GM21447 (cell line): ENCODE data around the gene CMTM1.

Experiments used
- ATAC-seq: cut with Tn5 transposase; IDR thresholded peaks from one replicate; pipeline ENCODE4 v1.9.1; 2021; ENCODE audit not compliant: unreplicated experiment

CMTM1 gene

DNA sequence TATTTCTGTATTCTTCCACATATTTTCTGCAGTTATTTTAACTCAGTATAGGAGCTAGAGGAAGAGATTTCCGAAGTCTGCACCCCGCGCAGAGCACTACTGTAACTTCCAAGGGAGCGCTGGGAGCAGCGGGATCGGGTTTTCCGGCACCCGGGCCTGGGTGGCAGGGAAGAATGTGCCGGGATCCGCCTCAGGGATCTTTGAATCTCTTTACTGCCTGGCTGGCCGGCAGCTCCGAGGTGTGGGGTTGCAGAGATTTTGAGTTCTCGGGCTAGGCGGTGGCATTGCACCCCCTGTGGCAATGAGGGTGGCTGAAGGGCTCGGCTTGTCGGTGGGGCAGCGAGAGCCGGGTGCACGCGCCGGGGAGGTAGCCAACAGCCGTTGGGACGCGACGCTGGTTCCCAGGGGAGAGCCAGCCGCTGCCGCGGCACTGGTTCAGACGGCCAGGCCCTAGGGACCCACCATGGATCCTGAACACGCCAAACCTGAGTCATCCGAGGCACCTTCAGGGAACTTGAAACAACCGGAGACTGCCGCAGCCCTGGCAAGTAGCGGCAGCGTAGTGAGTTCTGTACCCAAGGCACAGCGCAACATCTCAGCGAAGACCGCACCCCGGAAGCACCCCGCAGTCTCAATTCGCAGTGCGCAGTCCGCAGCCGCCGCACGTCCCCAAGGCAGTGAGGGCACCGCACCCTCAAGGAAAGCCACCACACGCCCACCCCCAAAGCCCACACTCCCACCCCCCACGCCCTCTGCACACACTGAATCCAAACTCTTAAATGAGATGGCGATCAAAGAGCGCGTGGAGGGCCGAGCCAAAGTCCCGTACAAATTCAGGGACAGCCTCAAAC is at the start of gene CMTM1:
TSS of gene CMTM1 (plus strand) at position 389 of the 851 bp plus-strand sequence. CDS start at position 464, 75 bp downstream.
- ATAC-seq, result no peak

DNA sequence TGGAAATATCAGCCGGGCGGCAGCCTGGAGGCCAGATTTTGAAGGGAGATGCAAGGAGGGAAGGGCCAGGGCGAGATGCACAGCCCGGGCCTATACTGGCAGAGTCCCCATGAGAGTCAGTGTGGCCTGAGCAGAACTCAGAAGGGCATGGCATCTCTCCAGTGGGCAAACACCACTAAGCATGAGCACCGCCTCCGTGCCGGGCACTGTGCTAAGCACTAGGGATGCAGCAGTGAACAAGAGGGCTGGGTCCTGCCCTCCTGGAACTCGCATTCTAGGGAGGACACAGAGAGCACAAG is 49.8 kb upstream of the CMTM1 start:
- no peak for ATAC-seq

DNA sequence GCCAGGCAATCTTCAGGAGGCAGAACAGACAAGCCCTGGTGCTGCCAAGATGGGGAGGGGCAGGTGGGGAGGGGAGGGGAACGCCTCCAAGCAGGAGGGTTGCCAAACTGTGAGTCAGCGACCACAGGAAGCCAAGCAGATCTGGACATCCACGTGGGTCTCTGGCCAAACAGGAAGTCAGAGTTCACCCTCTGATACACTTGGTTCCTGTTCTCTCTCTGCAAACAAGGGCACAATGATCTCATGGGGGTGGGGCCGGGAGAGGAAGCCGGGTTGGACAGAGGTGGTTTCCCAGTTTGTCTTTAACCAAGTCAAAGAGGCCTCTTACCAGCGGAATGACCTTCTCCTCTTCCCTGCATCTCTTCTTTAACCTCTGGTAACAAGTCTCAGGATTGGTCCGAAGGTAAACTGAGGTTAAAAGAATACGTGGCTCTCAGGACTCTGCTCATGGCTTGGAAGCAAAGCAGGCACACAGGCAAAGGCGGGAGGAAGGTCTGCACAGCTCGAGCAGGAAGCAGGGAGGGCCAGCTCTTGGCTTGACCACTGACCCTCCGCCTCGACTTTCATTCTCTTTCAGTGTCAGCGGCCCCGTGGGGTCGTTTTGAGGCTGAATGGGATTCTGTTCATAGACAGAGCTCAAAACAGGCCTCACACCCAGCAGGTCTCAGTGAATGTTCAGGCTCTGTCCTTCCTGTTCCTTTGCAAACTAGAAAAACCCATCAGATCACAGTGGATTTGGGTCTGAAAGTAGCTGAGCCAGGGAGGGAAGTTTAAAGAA is 49.2 kb upstream of the CMTM1 start:
- peak; percentile 97 for ATAC-seq

GRCh38 chr16:66517586-66518263 is 48.5 kb upstream of the CMTM1 start:
- no peak for ATAC-seq

- no peak for ATAC-seq
Measured at GRCh38 chr16:66519482-66520373, 46.5 kb upstream of the CMTM1 start.

GRCh38 chr16:66520406-66521170 is 45.7 kb upstream of the CMTM1 start:
- no peak for ATAC-seq

GRCh38 chr16:66521252-66521713 is 45.0 kb upstream of the CMTM1 start:
- no peak for ATAC-seq

- ATAC-seq, result peak; percentile 63
Measured at GRCh38 chr16:66521951-66522771, 44.1 kb upstream of the CMTM1 start.

DNA sequence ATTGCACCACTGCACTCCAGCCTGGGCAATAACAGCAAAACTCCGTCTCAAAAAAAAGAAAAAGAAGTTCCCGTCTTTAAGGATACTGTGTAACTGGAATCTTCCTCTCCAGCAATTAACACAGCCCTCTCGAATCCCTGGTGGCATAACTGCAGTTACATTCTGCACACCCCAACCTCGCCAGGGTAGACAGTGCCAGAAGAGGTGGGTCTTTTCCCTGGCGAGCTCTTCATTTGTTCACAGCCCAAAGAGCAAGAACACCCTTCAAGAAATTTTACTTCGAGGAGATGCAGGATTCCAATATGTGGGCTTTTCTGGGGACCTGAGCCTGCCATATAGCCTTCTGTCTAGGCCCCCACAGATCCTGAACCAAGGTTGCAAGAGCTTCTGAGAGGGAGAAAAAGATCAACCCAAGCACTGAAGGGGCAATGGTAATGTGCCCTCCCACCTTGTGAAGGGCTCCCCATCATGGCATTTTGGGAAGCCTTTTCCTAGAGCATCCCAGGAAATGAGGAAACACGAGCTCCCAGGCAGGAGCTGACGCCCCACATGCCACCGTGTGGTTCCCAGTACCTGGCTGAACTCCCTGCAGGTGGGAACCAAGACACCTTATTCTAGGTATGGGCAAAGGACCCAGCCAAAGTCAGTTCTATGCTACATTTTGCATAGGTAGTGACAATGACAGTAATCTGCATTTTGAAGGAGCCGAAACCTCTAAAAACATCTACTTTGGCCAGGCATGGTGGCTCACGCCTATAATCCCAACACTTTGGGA is 43.2 kb upstream of the CMTM1 start:
- no peak for ATAC-seq

- peak; percentile 40 for ATAC-seq
Measured at GRCh38 chr16:66523861-66524354, 42.3 kb upstream of the CMTM1 start.

- peak; percentile 68 for ATAC-seq
Measured at GRCh38 chr16:66524601-66525164, 41.6 kb upstream of the CMTM1 start.

DNA sequence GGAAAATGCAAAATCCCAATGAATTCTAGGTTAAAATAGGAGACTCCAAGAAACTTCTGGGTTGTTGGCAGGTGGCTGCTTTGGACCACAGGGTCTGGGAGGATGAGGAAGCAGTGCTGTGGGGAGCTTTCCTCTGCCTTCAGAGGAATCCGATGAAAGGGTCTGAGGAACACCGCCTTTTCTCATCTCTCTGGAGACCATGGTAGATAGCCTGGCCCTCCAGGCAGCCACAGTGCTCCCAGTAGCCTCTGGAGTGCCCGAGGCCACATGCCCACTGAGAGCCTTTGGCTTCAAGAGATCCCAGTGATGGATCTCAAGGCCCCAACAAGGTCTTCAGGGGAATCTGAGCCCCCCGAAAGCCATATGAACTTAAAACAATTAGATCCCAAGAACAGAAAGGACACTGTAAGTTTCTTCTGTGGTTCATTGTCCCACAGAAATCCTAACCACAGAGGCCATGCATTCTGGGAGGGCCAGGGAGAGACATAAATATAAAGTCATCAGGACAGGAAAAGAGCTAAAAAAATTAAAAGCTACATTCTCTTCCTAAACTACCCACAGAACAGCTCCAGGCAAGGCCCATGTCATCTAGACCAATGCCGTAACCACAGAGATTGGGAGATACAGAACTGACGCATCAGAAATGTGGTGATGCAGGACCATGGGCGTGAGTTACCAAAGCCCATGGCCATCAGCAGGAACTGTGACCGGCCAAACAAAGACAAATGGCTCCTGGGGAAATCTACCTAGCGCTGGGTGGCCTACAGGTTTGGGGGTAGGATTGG is 40.7 kb upstream of the CMTM1 start:
- no peak for ATAC-seq

GRCh38 chr16:66528294-66528693 is 37.9 kb upstream of the CMTM1 start:
- no peak for ATAC-seq

DNA sequence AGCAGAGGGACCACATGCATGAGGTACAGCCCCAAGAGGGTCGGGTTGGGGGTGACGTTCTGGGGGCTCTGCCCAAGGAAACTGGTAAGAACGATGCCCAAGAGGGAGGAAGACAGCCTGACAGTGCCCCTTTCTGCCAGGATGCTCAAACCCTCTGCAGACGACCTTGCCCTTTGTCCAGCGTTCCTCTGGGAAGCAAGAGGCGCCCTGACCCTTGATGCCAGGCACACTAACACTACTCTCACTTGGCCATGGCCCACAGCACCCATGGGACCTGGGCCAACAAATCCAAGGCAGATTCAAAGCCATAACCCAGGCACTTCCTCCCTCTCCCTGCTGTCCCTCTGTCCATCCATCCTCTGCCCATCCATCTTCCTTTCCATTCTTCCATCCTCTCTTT is 36.8 kb upstream of the CMTM1 start:
- ATAC-seq, result no peak

GRCh38 chr16:66534376-66534799 is 31.9 kb upstream of the CMTM1 start:
- ATAC-seq, result no peak

DNA sequence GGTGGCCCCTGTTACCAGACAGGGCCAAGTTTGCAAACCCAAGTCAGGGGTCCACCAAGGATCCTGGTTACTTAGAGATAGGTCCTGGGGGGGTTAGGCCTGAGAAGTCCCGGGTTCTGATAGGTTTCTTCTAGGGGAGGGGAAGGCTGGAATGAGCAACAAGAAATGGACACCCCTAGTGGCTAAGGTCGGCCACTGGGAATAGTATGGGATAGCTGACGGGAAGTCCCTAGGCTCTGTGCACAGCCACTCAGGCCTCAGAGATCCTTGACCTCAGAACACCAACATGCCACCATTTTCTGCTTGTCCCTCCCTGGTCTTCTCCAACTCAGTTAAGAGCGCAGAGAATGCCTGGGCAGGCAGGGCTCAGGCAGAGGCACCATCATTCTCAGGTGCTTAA is 29.7 kb upstream of the CMTM1 start:
- ATAC-seq, result no peak

DNA sequence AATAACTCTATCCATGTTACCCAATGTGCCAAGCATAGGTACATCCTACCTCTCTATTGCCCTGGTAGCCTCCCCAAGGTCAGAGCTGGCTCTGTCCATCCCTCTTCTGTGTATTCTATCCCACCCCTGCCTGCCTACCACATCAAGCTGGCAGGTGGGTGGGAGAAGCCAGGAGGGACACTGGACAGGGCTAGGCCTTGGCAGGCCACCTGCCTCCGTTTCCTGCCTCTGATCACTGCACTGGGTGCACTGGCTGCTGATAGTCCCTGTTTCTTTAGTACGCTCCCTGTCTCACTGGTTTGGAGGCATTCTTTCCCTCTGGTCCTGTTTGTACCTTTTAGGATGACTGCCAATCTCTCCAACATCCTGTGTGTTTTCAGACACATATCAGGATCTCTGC is 29.0 kb upstream of the CMTM1 start:
- ATAC-seq, result no peak
